Heart right ventricle (tissue), 16 donors: ENCODE data around the gene SMIM23. TPM values are rescaled to one million over a fixed set of nuclear protein-coding genes. Genes with fewer than 3 reads are reported as not detected.

ENCODE experiments used
- ATAC-seq, 8 donors: fragments of 200-7000 bp; cut with Tn5 transposase; one replicate each; pipeline ENCODE4 v1.9.1; 2020; ENCODE audit warnings: mild to moderate bottlenecking in 8 of 8, moderate library complexity in 8 of 8, moderate number of reproducible peaks in 1 of 8
- DNase-seq, 2 donors: peaks; one replicate each; pipeline ENCODE4 v3.0.0-alpha.2; 2020
- H3K27ac ChIP-seq, 10 donors: fragments of 200-600 bp; sonication (generic) in 2 of 10; one replicate each; pipeline versions ENCODE4 v1.5.0 to v1.8.0; 2020 to 2022; ENCODE audit warnings: mild to moderate bottlenecking in 3 of 10
- H3K27me3 ChIP-seq, 7 donors: fragments of 200-600 bp; one replicate each; pipeline ENCODE4 v1.8.0; 2021 to 2022; ENCODE audit warnings: mild to moderate bottlenecking in 2 of 7
- H3K36me3 ChIP-seq, 9 donors: fragments of 200-600 bp; sonication (generic) in 1 of 9; one replicate each; pipeline versions ENCODE4 v1.5.0 to v1.8.0; 2020 to 2022; ENCODE audit warnings: mild to moderate bottlenecking in 2 of 9
- H3K4me1 ChIP-seq, 9 donors: fragments of 200-600 bp; sonication (generic) in 1 of 9; one replicate each; pipeline versions ENCODE4 v1.5.0 to v1.8.0; 2020 to 2022; ENCODE audit warnings: mild to moderate bottlenecking in 4 of 9
- H3K4me3 ChIP-seq, 10 donors: fragments of 200-600 bp; sonication (generic) in 2 of 10; one replicate each; pipeline versions ENCODE4 v1.5.0 to v1.8.0; 2020 to 2022; ENCODE audit warnings: mild to moderate bottlenecking in 7 of 10, moderate library complexity in 2 of 10
- H3K9me3 ChIP-seq, 11 donors: fragments of 200-600 bp in 10 of 11; sonication (generic) in 2 of 11; one replicate each; pipeline versions ENCODE4 v1.5.0 to v1.8.0; 2013 to 2022; ENCODE audit warnings: mild to moderate bottlenecking in 2 of 11, control low read depth in 1 of 11, moderate library complexity in 1 of 11
- WGBS, 2 donors: extraction: QIAGEN DNeasy Blood & Tissue Kit; methylation state at CpG; one replicate each; pipeline ENCODE4 v1.1.7; 2013; ENCODE audit warnings: inconsistent platforms in 1 of 2; 5-methylcytosine and 5-hydroxymethylcytosine counted together
- intact Hi-C, 10 donors: fragments of 100-400 bp; cut with DNase I; formaldehyde crosslinking; loops; one replicate each; pipeline versions ENCODE4 v1.11.1 to v1.14.2; 2022
- polyA plus RNA-seq, 2 donors: library from polyadenylated mRNA; stranded (reverse); fragments of 200-250 nt; gene quantifications; one replicate each; pipeline ENCODE4 v1.2.3, GENCODE V29; 2013
- total RNA-seq, 10 donors: library from RNA; stranded (reverse); fragmentation: NEBNext Ultra II Directional in 3 of 10; extraction: Animal tissue kit (Norgen Biotek cat#: 25700) in 3 of 10; gene quantifications; one replicate each; pipeline versions ENCODE4 v1.2.1 to v1.2.4, GENCODE V29; 2021 to 2023
- TF ChIP-seq, protein P1 (sequence below), 9 donors: fragments of 200-600 bp; sonication (generic) in 2 of 9; IDR thresholded peaks; one replicate each; pipeline versions ENCODE4 v1.5.0 to v1.8.0; 2021 to 2022; ENCODE audit warnings: antibody characterized with exemption in 9 of 9, mild to moderate bottlenecking in 5 of 9, moderate library complexity in 1 of 9
- donor health status: Arrhythmogenic right ventricular cardiomyopathy.
- donor health status: ischemic (EF 13 %, LVEDD 7.1; RV severe dilation, severe dysfunction).
- donor health status: healthy with polysubstance abuse.
- donor health status: DM: no; HTN: yes; CAD: no.
- donor health status: DM: no; HTN: no; CAD: no.
- donor health status: ischemic (EF 25% LVEDD 6.9; RV normal size, moderate dysfunction).
- donor health status: ischemic (EF 25% LVEDD 5.7; RV mildly dilated, moderate dysfunction).
- donor health status: healthy.
- donor health status: DM: yes; HTN: yes; CAD: no.
- donor health status: Ischemic cardiomyopathy.
- donor health status: ischemic (EF 35%, LVEDD 5.7; RV mildly dilated, moderate dysfunction).
- donor health status: nonischemic (EF 11% LVEDD 7.7; RV severe dilation, severe dysfunction).
- donor health status: DM: yes; HTN: yes; CAD: no.
- donor health status: PGD.
- donor health status: ischemic (EF 29% LVEDD 5.4; RV normal size, mild dysfunction).
- donor health status: nonischemic (EF 23%, LVEDD 6.1; RV moderate dilation, normal function).

Gene SMIM23
- total and polyA plus RNA-seq, 12 donors = not detected

DNA sequence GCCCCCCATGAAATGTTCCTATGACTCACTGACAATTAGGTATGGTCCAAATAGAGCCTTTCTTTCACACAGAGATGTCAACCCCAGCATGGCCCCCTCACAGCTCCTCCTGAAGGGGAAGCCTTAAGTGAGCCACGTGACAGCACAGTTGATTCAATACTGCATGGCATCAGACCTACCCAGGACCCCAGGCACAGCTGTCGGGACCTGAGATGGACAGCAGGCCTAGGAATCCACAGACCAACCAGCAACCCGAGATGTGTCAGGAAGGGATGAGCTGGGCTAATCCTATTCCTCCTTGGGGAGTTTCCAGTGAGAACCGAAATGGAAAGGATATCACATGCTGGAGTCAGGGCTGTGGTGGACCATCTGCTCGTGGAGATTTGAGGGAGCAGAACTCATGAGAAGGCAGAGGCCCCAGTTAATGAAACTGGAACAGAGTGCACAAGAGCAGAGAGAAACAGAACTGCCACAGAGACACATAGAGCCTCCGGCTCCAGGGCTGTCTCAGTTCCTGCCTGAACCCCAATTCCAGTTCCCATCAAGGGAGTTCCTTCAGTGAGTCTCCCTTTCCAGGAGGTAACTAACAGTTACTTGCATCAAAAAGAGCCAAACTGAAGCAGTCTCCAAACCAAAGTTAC lies 42.1 kb upstream of the SMIM23 start:
- WGBS, 2 donors = 71 to 73% methylated on average over 6 of the region's 6 CpGs
- intact Hi-C loops = loop anchor here in 3 of 10 donors (10.0 kb wide), 3 partner anchors 91 to 319 kb away; no protein-coding TSS in a partner anchor
- no peak for ATAC-seq
- Histone ChIP-seq H3K36me3 (no peaks in the 10 kb centered on the region), H3K27me3 (no peaks in the 10 kb centered on the region), H3K4me3 (no peak overlapping the region), H3K9me3 (no peaks in the 10 kb centered on the region), H3K27ac (no peak overlapping the region), H3K4me1 (peaks cover 0 to 7% (median 0%) of the 10 kb centered on the region in 9 donors)
- DNase-seq = no peak
- TF ChIP-seq, protein P1, sequence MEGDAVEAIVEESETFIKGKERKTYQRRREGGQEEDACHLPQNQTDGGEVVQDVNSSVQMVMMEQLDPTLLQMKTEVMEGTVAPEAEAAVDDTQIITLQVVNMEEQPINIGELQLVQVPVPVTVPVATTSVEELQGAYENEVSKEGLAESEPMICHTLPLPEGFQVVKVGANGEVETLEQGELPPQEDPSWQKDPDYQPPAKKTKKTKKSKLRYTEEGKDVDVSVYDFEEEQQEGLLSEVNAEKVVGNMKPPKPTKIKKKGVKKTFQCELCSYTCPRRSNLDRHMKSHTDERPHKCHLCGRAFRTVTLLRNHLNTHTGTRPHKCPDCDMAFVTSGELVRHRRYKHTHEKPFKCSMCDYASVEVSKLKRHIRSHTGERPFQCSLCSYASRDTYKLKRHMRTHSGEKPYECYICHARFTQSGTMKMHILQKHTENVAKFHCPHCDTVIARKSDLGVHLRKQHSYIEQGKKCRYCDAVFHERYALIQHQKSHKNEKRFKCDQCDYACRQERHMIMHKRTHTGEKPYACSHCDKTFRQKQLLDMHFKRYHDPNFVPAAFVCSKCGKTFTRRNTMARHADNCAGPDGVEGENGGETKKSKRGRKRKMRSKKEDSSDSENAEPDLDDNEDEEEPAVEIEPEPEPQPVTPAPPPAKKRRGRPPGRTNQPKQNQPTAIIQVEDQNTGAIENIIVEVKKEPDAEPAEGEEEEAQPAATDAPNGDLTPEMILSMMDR (IDR thresholded peaks at IDR 0.05) = no peak

DNA sequence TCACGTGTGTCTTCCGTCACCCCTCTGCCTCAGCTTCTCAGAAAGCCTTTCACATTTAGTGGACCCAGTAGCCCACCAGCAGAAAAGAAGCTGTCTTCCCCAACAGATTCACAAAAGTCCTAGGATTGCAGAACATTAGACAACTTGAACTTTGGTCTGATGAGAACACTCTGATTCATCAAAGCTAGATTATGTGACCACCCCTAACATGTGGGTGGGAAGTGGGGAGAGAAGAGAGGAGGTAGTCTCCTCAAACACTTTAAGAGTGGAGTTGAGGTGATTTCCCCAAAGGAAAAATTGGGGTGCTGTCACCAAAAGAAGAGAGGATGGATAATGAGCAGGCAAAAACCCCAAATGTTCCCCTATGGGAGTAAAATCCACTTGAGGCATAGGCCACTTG lies 41.4 kb upstream of the SMIM23 start:
- intact Hi-C loops = loop anchor here in 3 of 10 donors (10.0 kb wide), 3 partner anchors 91 to 319 kb away; no protein-coding TSS in a partner anchor
- TF ChIP-seq, protein P1 (IDR thresholded peaks at IDR 0.05) = no peak

DNA sequence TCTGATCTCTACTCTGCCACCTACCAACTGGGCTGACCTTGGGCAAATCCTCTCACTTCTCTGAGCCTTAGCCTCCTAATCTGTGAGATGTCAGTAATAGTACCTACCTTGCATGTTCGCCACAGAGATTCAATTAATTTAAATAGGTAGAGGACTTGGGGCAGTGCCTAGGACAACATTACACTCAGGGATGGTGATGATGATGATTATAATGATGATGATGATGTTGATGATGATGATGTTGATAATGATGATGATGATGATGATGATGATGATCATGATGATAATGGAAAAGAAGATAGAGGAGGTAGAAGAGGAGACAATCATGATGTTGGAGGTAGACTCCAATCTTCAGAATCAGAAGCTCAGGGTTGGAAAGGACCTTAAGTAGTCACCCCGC lies 40.7 kb upstream of the SMIM23 start:
- Histone ChIP-seq H3K27me3 (no peaks in the 10 kb centered on the region), H3K4me3 (no peak overlapping the region), H3K4me1 (peaks cover 0 to 14% (median 7%) of the 10 kb centered on the region in 9 donors), H3K36me3 (no peaks in the 10 kb centered on the region), H3K9me3 (no peaks in the 10 kb centered on the region), H3K27ac (no peak overlapping the region)
- no peak for ATAC-seq
- TF ChIP-seq, protein P1 (IDR thresholded peaks at IDR 0.05) = no peak
- intact Hi-C loops = loop anchor here in 3 of 10 donors (10.0 kb wide), 3 partner anchors 90 to 320 kb away; no protein-coding TSS in a partner anchor
- WGBS, 2 donors = 95 to 99% methylated on average over 2 of the region's 2 CpGs
- no peak for DNase-seq

More for the DNA sequence above, 41.4 kb upstream of the SMIM23 start:
- Histone ChIP-seq H3K36me3 (no peaks in the 10 kb centered on the region), H3K4me1 (peaks cover 0 to 8% (median 4%) of the 10 kb centered on the region in 9 donors), H3K4me3 (no peak overlapping the region), H3K9me3 (no peaks in the 10 kb centered on the region), H3K27ac (no peak overlapping the region), H3K27me3 (no peaks in the 10 kb centered on the region)
- no peak for ATAC-seq
- WGBS, 2 donors = 95 to 96% methylated on average over 2 of the region's 2 CpGs
- no peak for DNase-seq

DNA sequence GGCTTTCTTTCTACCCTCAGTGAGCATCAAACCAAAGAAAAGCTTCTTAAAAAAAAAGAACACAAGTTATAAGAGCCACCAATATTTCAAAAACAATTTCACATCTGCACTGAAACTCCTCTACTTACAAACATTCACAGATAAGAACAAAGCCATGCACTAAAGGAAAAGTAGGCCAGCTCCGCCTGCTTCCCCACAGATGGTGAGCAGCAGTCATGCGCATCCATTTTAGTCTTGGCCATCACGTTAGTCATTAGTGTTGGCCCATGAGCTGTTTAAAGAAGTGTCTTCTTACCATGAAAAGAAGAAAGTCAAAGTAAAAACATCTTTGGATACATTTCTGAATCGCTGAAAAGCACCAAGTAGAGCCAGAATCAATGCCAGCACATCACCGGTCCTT lies 40.0 kb upstream of the SMIM23 start:
- intact Hi-C loops = loop anchor here in 3 of 10 donors (10.0 kb wide), 3 partner anchors 89 to 321 kb away; no protein-coding TSS in a partner anchor
- no peaks in the 10 kb centered on the region for H3K27me3 ChIP-seq
- H3K4me3 ChIP-seq = no peak overlapping the region
- no peaks in the 10 kb centered on the region for H3K36me3 ChIP-seq
- no peaks in the 10 kb centered on the region for H3K9me3 ChIP-seq
- peak in 4 of 8 donors; percentile 36 to 66 (median 52) for ATAC-seq
- peak overlapping the region in 1 of 10 donors; percentile 4 for H3K27ac ChIP-seq
- H3K4me1 ChIP-seq = peaks cover 0 to 19% (median 14%) of the 10 kb centered on the region in 9 donors
- WGBS, 2 donors = 80 to 90% methylated on average over 5 of the region's 5 CpGs
- TF ChIP-seq, protein P1 (IDR thresholded peaks at IDR 0.05) = no peak
- no peak for DNase-seq
